Transverse colon (tissue), 4 donors: ENCODE measurements around the gene SPECC1.

Experiments
- CTCF ChIP-seq, 5 experiments: fragments of 200-600 bp in 3 of 5; fragments of 450-650 bp in 2 of 5; sonication (generic) in 3 of 5; IDR thresholded peaks; 1 replicate in 2 of 5; 2 replicates in 3 of 5; pipeline ENCODE4 v1.5.1; 2016 to 2017; ENCODE audit warnings: antibody characterized with exemption in 5 of 5, inconsistent platforms in 3 of 5, mild to moderate bottlenecking in 2 of 5, moderate library complexity in 1 of 5
- EP300 ChIP-seq: sonication (generic); formaldehyde crosslinking; IDR thresholded peaks from one replicate; pipeline ENCODE4 v1.6.1; 2017; ENCODE audit warnings: antibody characterized with exemption, low read depth
- POLR2A ChIP-seq: fragments of 450-650 bp; IDR thresholded peaks from one replicate; pipeline ENCODE4 v1.6.1; 2016; ENCODE audit warnings: antibody characterized with exemption, mild to moderate bottlenecking, moderate library complexity
- POLR2AphosphoS5 ChIP-seq, 3 donors: sonication (generic); formaldehyde crosslinking; IDR thresholded peaks; one replicate each; pipeline ENCODE4 v1.6.1; 2016; ENCODE audit warnings: antibody characterized with exemption in 3 of 3

- TF ChIP-seq POLR2A (no peak), CTCF (IDR thresholded peaks at IDR 0.05) (no peak), POLR2AphosphoS5 (IDR thresholded peaks at IDR 0.05) (no peak), EP300 (no peak)
These were observed 12.7 kb upstream of the SPECC1 start for GRCh38 chr17:19996502-19996901.
